Left ventricle myocardium inferior (tissue), 1 donor: ENCODE data around the gene UBR3. TPM values are rescaled to one million over a fixed set of nuclear protein-coding genes. Genes with fewer than 3 reads are reported as not detected.

Experiments used
- DNase-seq: peaks from one replicate; pipeline ENCODE4 v3.0.0-alpha.2; 2020
- H3K27ac ChIP-seq: fragments of 200-600 bp; replicated peaks from 2 replicates; pipeline ENCODE4 v1.8.0; 2021
- H3K27me3 ChIP-seq: fragments of 200-600 bp; 2 replicates; pipeline ENCODE4 v1.8.0; 2021; ENCODE audit warnings: low read depth
- H3K36me3 ChIP-seq: fragments of 200-600 bp; 2 replicates; pipeline ENCODE4 v1.8.0; 2021
- H3K4me1 ChIP-seq: fragments of 200-600 bp; 2 replicates; pipeline ENCODE4 v1.8.0; 2021
- H3K4me3 ChIP-seq: fragments of 200-600 bp; 2 replicates; pipeline ENCODE4 v1.8.0; 2021; ENCODE audit warnings: mild to moderate bottlenecking, moderate library complexity
- H3K9me3 ChIP-seq: fragments of 200-600 bp; replicated peaks from 2 replicates; pipeline ENCODE4 v1.8.0; 2021
- CTCF ChIP-seq: fragments of 200-600 bp; IDR thresholded peaks from 2 replicates; pipeline ENCODE4 v1.8.0; 2021; ENCODE audit warnings: antibody characterized with exemption, mild to moderate bottlenecking, borderline replicate concordance
- intact Hi-C: fragments of 100-400 bp; cut with micrococcal nuclease; formaldehyde crosslinking; loops from one replicate; pipeline ENCODE4 v1.11.0; 2022
- total RNA-seq: library from RNA; stranded (reverse); fragmentation: NEBNext Ultra II Directional; extraction: Animal tissue kit (Norgen Biotek cat#: 25700); gene quantifications from one replicate; pipeline ENCODE4 v1.2.1, GENCODE V29; 2021
- donor health status: DM: no; HTN: yes; CAD: no; lungs with severe emphysema.

Gene UBR3
- total RNA-seq, 1 donor from 2014 or later: 99.5 TPM

GRCh38 chr2:170039401-170040172, 212.3 kb downstream of the UBR3 start:
- Histone ChIP-seq H3K4me1 (no peaks in the 10 kb centered on the region), H3K36me3 (peaks cover 24% of the 10 kb centered on the region), H3K27me3 (no peaks in the 10 kb centered on the region), H3K9me3 (no peaks in the 10 kb centered on the region), H3K27ac (no peak overlapping the region), H3K4me3 (no peak overlapping the region)
- TF ChIP-seq CTCF: no peak
- intact Hi-C loops: no loop called here
- DNase-seq: no peak

- DNase-seq: no peak
- H3K4me1 ChIP-seq: no peaks in the 10 kb centered on the region
- intact Hi-C loops: no loop called here
- no peak for TF ChIP-seq CTCF
- H3K9me3 ChIP-seq: no peaks in the 10 kb centered on the region
- H3K27ac ChIP-seq: no peak overlapping the region
- no peak overlapping the region for H3K4me3 ChIP-seq
- peaks cover 33% of the 10 kb centered on the region for H3K36me3 ChIP-seq
- H3K27me3 ChIP-seq: no peaks in the 10 kb centered on the region
Measured at GRCh38 chr2:170044751-170045478, 217.7 kb downstream of the UBR3 start.

GRCh38 chr2:170047331-170048065, 220.2 kb downstream of the UBR3 start:
- DNase-seq: no peak
- no peaks in the 10 kb centered on the region for H3K4me1 ChIP-seq
- no peak overlapping the region for H3K27ac ChIP-seq
- H3K36me3 ChIP-seq: peaks cover 29% of the 10 kb centered on the region
- H3K9me3 ChIP-seq: no peaks in the 10 kb centered on the region
- no peak overlapping the region for H3K4me3 ChIP-seq
- intact Hi-C loops: no loop called here
- TF ChIP-seq CTCF: no peak
- H3K27me3 ChIP-seq: no peaks in the 10 kb centered on the region

GRCh38 chr2:170052151-170052550, 224.9 kb downstream of the UBR3 start:
- intact Hi-C loops: no loop called here
- no peaks in the 10 kb centered on the region for H3K4me1 ChIP-seq
- H3K27ac ChIP-seq: no peak overlapping the region
- H3K36me3 ChIP-seq: peaks cover 42% of the 10 kb centered on the region
- no peak overlapping the region for H3K4me3 ChIP-seq
- no peaks in the 10 kb centered on the region for H3K9me3 ChIP-seq
- TF ChIP-seq CTCF: no peak
- no peaks in the 10 kb centered on the region for H3K27me3 ChIP-seq
- DNase-seq: no peak

- peaks cover 44% of the 10 kb centered on the region for H3K36me3 ChIP-seq
- no peak for TF ChIP-seq CTCF
- no peak overlapping the region for H3K27ac ChIP-seq
- no peaks in the 10 kb centered on the region for H3K27me3 ChIP-seq
- H3K9me3 ChIP-seq: no peaks in the 10 kb centered on the region
- no peaks in the 10 kb centered on the region for H3K4me1 ChIP-seq
- intact Hi-C loops: no loop called here
- no peak overlapping the region for H3K4me3 ChIP-seq
- DNase-seq: no peak
Measured at GRCh38 chr2:170054997-170055396, 227.7 kb downstream of the UBR3 start.
